Memory B cell (primary cell): ENCODE data around the gene PRR13.
"Not testable (repeated sequence)": the region's sequence is repeated elsewhere in the genome, so short reads cannot be mapped to it uniquely, and the experiment has no call there.

Experiments used
- ATAC-seq: fragments of 150-1000 bp; cut with Tn5 transposase; 2 replicates; pipeline ENCODE4 v1.10.0; 2021; ENCODE audit warnings: low read depth, mild to moderate bottlenecking, moderate library complexity
- DNase-seq, 2 donors: peaks; one replicate each; pipeline ENCODE4 v3.0.0; 2022; ENCODE audit warnings: low spot score in 2 of 2
- H3K27ac Mint-ChIP-seq: one replicate; pipeline ENCODE4 v1.8.0; 2022; ENCODE audit warnings: mild to moderate bottlenecking, moderate library complexity, mixed read lengths
- H3K27me3 Mint-ChIP-seq: one replicate; pipeline ENCODE4 v1.8.0; 2022; ENCODE audit warnings: mixed read lengths
- H3K36me3 Mint-ChIP-seq: one replicate; pipeline ENCODE4 v1.8.0; 2022; ENCODE audit warnings: mild to moderate bottlenecking, mixed read lengths
- H3K4me1 Mint-ChIP-seq: one replicate; pipeline ENCODE4 v1.8.0; 2022; ENCODE audit warnings: mixed read lengths
- H3K4me3 Mint-ChIP-seq: one replicate; pipeline ENCODE4 v1.8.0; 2022; ENCODE audit warnings: mild to moderate bottlenecking, moderate library complexity, mixed read lengths
- H3K9me3 Mint-ChIP-seq: one replicate; pipeline ENCODE4 v1.8.0; 2022; ENCODE audit warnings: mixed read lengths

Gene PRR13, protein sequence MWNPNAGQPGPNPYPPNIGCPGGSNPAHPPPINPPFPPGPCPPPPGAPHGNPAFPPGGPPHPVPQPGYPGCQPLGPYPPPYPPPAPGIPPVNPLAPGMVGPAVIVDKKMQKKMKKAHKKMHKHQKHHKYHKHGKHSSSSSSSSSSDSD

DNA sequence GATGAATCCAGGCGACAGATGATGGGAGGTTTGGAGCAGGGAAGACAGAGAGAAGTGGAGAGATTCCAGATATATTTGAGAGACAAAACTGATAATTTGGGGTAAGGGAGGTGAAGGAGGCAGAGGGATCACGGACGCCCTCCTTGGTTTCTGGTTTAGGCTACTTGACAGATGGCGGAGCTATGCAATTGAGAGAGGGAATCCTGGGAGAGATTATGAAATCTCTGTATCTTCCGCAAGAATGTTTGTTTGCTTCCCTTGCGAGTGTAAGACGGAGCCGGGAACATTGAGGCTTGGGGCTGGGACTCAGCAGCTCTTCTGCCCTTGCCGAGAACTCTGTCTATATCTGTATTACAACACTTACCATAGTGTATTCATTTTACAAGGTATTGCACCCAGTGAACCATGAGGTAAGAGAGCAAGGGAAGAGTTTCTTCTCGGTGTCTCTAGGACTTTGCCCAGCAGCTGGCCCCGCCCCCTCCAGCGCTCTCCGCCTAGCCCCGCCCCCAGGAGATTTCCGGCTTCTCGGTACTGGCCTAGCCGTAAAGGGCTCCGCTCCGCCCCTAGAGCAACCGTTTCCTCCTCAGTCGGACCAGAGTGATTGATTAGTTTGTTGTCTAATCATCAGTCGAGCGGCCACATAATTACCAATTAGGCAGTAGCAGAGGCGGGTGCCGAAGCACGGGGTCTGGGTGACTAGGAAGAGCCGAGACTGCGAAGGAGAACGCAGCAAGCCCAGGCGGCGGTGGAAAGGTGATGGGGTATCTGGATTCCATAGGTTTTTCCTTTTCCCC lies at the start of gene PRR13:
TSS of gene PRR13 (plus strand) at position 695 of the 794 bp plus-strand sequence. CDS start 981 bp downstream, outside the sequence.
- H3K36me3 Mint-ChIP-seq, result peaks cover 14% of the 10 kb centered on the region
- peak within 1 kb of the TSS; percentile 99 for H3K4me3 Mint-ChIP-seq
- H3K27me3 Mint-ChIP-seq, result no peaks in the 10 kb centered on the region
- ATAC-seq, result peak; percentile 96
- no peaks in the 10 kb centered on the region for H3K9me3 Mint-ChIP-seq
- H3K4me1 Mint-ChIP-seq, result peaks cover 18% of the 10 kb centered on the region
- DNase-seq, result peak; percentile 83 to 94
- H3K27ac Mint-ChIP-seq, result peak within 1 kb of the TSS; percentile 93

DNA sequence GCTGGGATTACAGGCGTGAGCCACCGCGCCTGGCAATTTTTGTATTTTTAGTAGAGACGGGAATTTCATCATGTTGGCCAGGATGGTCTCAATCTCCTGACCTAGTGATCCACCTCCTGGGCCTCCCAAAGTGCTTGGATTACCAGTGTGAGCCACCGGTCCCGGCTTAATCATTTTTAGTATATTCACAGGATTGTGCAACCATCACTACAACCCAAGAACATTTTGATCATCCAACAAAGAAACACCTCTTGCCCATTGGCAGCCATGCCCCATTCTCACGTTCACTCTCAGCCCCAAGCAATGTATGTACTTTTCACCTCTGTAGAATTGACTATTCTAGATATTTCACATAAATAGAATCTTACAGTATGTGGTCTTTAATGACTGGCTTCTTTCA lies 41.6 kb upstream of the PRR13 start:
- Mint-ChIP-seq H3K27me3 (no peaks in the 10 kb centered on the region), H3K4me3 (no peak overlapping the region), H3K36me3 (peaks cover 11% of the 10 kb centered on the region), H3K27ac (no peak overlapping the region), H3K4me1 (peaks cover 7% of the 10 kb centered on the region), H3K9me3 (no peaks in the 10 kb centered on the region)
- no peak for ATAC-seq
- DNase-seq, result no peak

DNA sequence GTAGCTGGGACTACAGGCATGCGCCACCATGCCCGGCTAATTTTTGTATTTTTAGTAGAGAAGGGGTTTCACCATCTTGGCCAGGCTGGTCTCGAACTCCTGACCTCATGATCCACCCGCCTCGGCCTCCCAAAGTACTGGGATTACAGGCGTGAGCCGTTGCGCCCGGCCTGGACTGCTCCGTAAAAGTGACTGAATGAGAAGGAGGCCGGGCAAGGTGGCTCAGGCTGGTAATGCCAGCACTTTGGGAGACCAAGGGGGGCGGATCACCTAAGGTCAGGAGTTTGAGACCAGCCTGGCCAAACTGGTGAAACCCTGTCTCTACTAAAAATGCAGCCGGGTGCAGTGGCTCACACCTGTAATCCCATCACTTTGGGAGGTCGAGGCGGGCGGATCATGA lies 39.2 kb upstream of the PRR13 start:
- H3K4me1 Mint-ChIP-seq, H3K4me3 Mint-ChIP-seq, H3K27me3 Mint-ChIP-seq, ATAC-seq, H3K27ac Mint-ChIP-seq, DNase-seq, H3K9me3 Mint-ChIP-seq: not testable (repeated sequence)
- peaks cover 16% of the 10 kb centered on the region for H3K36me3 Mint-ChIP-seq

DNA sequence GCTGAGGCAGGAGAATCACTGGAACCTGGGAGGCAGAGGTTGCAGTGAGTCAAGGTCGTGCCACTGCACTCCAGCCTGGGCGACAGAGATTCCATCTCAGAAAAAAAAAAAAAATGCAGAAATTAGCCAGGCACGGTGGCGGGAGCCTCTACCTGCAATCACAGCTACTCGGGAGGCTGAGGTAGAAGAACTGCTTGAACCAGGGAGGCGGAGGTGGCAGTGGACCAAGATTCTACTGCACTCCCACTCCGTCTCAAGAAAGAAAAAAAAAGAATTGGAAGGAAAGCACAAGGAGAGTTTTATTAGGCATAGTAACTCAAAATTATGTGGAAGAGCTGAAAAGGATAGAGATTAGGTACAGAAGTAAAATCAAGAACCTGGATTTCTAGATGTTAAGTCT lies 38.7 kb upstream of the PRR13 start:
- DNase-seq, result no peak
- no peak overlapping the region for H3K27ac Mint-ChIP-seq
- no peaks in the 10 kb centered on the region for H3K27me3 Mint-ChIP-seq
- H3K9me3 Mint-ChIP-seq, result no peaks in the 10 kb centered on the region
- peaks cover 5% of the 10 kb centered on the region for H3K4me1 Mint-ChIP-seq
- no peak for ATAC-seq
- H3K4me3 Mint-ChIP-seq, result no peak overlapping the region
- peaks cover 16% of the 10 kb centered on the region for H3K36me3 Mint-ChIP-seq

DNA sequence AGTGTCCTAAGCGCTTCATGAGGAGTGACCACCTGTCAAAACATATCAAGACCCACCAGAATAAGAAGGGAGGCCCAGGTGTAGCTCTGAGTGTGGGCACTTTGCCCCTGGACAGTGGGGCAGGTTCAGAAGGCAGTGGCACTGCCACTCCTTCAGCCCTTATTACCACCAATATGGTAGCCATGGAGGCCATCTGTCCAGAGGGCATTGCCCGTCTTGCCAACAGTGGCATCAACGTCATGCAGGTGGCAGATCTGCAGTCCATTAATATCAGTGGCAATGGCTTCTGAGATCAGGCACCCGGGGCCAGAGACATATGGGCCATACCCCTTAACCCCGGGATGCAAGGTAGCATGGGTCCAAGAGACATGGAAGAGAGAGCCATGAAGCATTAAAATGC lies 30.6 kb upstream of the PRR13 start:
- Mint-ChIP-seq H3K27me3 (no peaks in the 10 kb centered on the region), H3K27ac (peak overlapping the region; percentile 45), H3K4me3 (no peak overlapping the region), H3K4me1 (peaks cover 12% of the 10 kb centered on the region), H3K9me3 (no peaks in the 10 kb centered on the region), H3K36me3 (peaks cover 34% of the 10 kb centered on the region)
- DNase-seq (no peak), ATAC-seq (no peak)

DNA sequence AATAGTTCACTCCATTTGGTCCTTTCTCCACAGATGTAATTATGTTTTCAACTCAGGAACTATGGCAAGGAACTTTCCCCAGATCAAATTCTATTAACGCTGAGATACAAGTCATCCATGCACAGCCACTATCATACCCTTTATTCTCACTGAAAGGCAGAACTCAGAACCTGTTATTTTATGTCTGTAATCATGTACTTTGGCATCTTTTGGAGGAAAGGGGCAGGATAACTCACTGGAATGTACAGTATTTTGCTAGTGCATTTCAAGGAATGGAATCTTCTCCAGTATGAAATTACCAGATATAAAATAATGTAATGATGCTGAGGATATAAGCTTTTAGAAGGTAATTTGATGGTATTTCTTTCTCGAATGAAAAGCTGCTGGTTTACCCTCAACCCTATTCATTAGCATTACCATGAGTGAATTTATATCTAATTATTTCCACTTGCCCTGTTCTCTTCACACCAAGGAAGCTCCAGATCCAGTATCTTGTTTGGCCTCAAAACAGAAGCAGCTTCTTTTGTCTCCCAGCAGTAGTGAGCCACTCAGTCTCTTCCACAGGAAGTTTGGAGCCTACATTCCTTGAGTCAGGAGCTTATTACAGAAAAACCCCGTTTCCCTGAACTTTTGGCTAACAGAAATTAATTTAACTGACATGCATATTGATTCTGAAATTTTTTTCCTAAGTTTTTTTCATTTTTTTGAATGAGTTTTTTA lies 27.9 kb upstream of the PRR13 start:
- H3K27me3 Mint-ChIP-seq, result no peaks in the 10 kb centered on the region
- no peak for ATAC-seq
- H3K4me3 Mint-ChIP-seq, result no peak overlapping the region
- H3K9me3 Mint-ChIP-seq, result no peaks in the 10 kb centered on the region
- peaks cover 24% of the 10 kb centered on the region for H3K4me1 Mint-ChIP-seq
- peak overlapping the region; percentile 7 for H3K27ac Mint-ChIP-seq
- DNase-seq, result no peak
- H3K36me3 Mint-ChIP-seq, result peaks cover 30% of the 10 kb centered on the region

DNA sequence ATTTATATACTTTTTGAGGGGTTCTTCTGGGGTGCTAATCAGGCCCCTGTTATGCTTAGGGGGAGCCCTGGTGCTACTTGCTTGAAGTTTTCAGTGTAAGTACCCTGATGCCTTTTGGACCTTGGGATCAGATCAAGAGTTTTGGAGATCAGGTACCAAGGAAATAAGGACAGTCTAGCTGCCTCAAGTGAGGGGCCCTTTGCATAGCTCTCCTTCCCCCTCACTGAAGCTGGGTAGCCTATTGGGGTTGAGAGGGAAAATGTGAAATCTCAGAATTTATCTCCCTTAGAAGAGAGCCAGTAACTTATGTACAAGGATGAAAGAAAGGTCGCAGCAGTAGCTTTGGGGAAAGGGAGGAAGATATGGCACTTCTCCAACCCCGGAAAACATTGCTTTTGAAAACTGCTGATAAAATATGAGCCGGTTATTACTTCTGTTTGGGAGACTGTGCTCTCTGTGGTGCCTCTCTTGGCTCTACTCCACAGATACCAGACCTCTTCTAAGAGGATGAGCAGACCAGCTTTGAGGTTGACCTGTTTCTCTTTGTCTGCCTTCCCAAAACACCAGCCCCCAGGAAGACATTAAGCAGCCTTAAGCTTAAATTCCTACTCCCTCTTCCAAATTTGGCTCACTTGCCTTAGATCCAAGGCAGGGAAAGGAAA lies 26.6 kb upstream of the PRR13 start:
- Mint-ChIP-seq H3K4me1 (peaks cover 34% of the 10 kb centered on the region), H3K27ac (no peak overlapping the region)
- no peak for ATAC-seq

DNA sequence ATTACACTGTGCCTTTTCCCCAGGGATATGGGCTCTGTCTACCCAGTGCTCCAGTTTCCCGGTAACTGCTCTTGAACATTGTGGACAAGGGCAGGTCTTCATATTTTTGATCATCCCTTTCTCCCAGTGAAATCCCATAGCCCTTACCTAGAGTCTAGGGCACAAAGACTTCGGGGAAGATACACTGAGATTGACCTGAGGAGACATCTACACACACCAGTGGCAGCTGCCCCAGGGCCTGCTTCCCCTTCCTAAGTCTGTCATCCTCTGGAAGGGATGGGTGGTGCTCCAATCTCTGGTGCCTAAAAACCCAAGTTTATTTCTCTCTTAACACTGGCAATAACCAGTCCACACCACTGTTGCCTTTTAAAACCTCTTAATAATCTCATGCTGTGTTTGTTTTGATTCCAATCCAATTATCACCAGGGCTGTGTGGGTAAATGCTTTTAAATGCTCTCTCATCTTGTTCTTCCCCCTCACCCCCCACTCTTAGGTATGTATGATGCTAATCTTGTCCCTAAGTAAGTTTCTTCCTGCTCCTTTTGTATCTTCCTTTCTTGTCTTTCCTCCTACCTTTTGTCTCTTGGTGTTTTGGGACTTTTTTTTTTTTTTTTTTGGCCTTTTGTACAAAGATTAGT lies 25.7 kb upstream of the PRR13 start:
- H3K4me3 Mint-ChIP-seq, H3K27ac Mint-ChIP-seq, ATAC-seq, DNase-seq, H3K9me3 Mint-ChIP-seq, H3K27me3 Mint-ChIP-seq: not testable (repeated sequence)
- Mint-ChIP-seq H3K36me3 (peaks cover 19% of the 10 kb centered on the region), H3K4me1 (peaks cover 34% of the 10 kb centered on the region)

More for the DNA sequence above, 26.6 kb upstream of the PRR13 start:
- H3K4me3 Mint-ChIP-seq, result no peak overlapping the region
- DNase-seq, result no peak
- no peaks in the 10 kb centered on the region for H3K27me3 Mint-ChIP-seq
- H3K36me3 Mint-ChIP-seq, result peaks cover 24% of the 10 kb centered on the region
- no peaks in the 10 kb centered on the region for H3K9me3 Mint-ChIP-seq

DNA sequence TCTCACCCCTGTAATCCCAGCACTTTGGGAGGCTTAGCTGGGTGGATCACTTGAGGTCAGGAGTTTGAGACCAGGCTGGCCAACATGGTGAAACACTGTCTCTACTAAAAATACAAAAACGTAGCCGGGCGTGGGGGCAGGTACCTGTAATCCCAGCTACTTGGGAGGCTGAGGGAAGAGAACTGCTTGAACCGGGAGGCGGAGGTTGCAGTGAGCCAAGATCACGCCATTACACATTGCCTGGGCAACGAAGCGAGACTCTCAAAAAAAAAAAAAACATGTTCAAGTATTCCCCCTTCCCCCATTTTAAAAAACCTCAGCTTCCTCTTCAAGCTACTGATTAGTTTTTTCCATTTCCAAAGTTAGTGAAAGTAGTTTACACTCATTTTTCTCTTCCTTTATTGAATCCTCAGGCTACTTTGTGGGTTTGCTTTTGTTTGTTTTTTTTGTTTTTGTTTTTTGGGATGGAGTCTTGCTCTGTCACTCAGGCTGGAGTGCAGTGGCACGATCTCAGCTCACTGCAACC lies 24.2 kb upstream of the PRR13 start:
- DNase-seq (peak in 1 of 2 donors; percentile 29), ATAC-seq (peak; percentile 71)
- H3K36me3 Mint-ChIP-seq, H3K27me3 Mint-ChIP-seq, H3K9me3 Mint-ChIP-seq: not testable (repeated sequence)
- H3K4me1 Mint-ChIP-seq, result peaks cover 33% of the 10 kb centered on the region
- peak overlapping the region; percentile 6 for H3K4me3 Mint-ChIP-seq
- peak overlapping the region; percentile 58 for H3K27ac Mint-ChIP-seq

DNA sequence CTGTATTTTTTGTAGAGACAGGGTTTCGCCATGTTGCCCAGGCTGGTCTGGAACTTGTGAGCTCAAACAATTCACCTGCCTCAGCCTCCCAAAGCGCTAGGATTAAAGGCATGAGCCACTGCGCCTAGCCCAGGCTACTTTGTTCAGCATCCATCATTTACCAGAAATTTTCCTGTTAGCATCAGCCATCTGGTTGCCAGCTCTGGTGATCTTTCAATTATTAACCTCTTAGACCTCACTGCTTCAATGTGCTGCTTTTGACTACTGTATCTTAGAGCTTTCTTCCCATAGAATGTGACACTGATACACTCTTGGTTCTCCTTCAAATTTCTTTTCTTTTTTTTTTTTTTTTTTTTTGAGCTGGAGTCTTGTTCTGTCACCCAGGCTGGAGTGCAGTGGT lies 23.3 kb upstream of the PRR13 start:
- no peak overlapping the region for H3K4me3 Mint-ChIP-seq
- DNase-seq, result no peak
- no peaks in the 10 kb centered on the region for H3K9me3 Mint-ChIP-seq
- no peaks in the 10 kb centered on the region for H3K27me3 Mint-ChIP-seq
- ATAC-seq, result no peak
- H3K4me1 Mint-ChIP-seq, result peaks cover 27% of the 10 kb centered on the region
- peaks cover 2% of the 10 kb centered on the region for H3K36me3 Mint-ChIP-seq
- H3K27ac Mint-ChIP-seq, result no peak overlapping the region

DNA sequence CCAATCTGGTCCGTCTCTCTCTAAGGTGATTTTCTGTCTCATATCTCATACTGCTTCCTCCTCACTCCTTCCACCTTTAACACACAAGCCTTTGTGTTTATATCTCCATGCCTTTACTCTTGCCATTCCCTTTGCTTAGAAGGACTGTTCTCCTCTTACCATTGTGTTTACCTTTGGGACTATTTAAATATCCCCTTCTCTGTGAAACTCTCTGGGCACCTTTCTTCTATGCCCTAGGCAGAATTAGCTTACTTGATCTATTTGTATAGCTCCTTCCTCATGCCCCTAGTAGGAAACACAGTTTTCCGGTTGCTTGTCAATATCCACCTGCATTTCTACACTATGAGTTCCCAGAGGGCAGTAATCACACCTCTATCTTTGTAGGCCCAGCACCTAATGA lies 21.8 kb upstream of the PRR13 start:
- Mint-ChIP-seq H3K4me3 (no peak overlapping the region), H3K9me3 (no peaks in the 10 kb centered on the region), H3K4me1 (peaks cover 25% of the 10 kb centered on the region), H3K27me3 (no peaks in the 10 kb centered on the region), H3K27ac (peak overlapping the region; percentile 5), H3K36me3 (no peaks in the 10 kb centered on the region)
- ATAC-seq, result no peak
- DNase-seq, result no peak

DNA sequence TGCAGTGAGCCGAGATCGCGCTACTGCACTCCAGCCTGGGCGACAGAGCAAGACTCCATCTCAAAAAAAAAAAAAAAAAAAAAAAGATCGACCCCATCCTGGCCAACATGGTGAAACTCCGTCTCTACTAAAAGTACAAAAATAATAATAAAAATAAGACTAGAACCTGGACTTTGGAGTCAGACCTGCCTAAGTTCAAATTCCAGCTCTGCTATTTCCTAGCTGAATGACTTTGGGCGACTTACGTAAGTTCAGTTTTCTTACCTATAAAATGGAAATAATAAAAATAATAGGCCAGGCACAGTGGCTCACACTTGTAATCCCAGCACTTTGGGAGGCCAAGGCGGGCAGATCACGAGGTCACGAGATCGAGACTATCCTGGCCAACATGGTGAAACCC lies 19.3 kb upstream of the PRR13 start:
- not testable (repeated sequence) for DNase-seq

DNA sequence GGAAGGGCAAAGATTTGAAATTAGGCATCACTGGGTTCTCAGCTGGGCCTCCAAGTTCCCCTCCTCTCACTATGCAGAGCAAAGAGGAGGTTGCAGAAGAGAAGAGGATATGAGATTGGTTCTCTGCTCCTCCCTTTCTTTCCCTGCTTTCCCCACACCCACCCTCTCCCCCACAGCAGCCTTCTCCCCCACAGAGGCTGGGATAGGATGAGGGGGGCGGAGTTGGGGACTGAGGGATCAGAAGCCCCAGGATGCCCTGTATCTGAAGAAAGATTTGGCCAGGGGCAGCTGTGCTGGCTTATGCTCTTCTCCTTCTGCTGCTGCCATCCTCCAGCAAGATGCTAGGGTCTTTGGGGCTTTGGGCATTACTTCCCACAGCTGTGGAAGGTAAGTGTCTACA lies 17.9 kb upstream of the PRR13 start, which contains the start of gene AMHR2:
TSS of gene AMHR2 (plus strand) at position 259 of the 400 bp plus-strand sequence. CDS start at position 339, 80 bp downstream.
- Mint-ChIP-seq H3K27ac (no peak within 1 kb of the TSS), H3K4me3 (no peak within 1 kb of the TSS), H3K4me1 (peaks cover 12% of the 10 kb centered on the region), H3K27me3 (no peaks in the 10 kb centered on the region), H3K9me3 (no peaks in the 10 kb centered on the region), H3K36me3 (no peaks in the 10 kb centered on the region)
- no peak for DNase-seq
- no peak for ATAC-seq

More for the DNA sequence above, 19.3 kb upstream of the PRR13 start:
- H3K9me3 Mint-ChIP-seq, H3K36me3 Mint-ChIP-seq, ATAC-seq, H3K4me3 Mint-ChIP-seq, H3K27me3 Mint-ChIP-seq, H3K27ac Mint-ChIP-seq: not testable (repeated sequence)
- H3K4me1 Mint-ChIP-seq, result peaks cover 21% of the 10 kb centered on the region
